Measurements from ENCODE around the gene ADCK2. TPM values are rescaled to one million over a fixed set of nuclear protein-coding genes. Genes with fewer than 3 reads are reported as not detected.
"Not testable (repeated sequence)": the region's sequence is repeated elsewhere in the genome, so short reads cannot be mapped to it uniquely, and the experiment has no call there.

The ADCK2 gene
- total RNA-seq, 4 donors from 2014 or later: 19.7 to 27.2 (median 23.3) TPM

GRCh38 chr7:140667476-140667875, 5.3 kb upstream of the ADCK2 start:
- H3K9me3 ChIP-seq: no peaks in the 10 kb centered on the region
- H3K4me1 ChIP-seq: peaks cover 0 to 6% of the 10 kb centered on the region in 2 donors
- DNase-seq: no peak
- H3K36me3 ChIP-seq: no peaks in the 10 kb centered on the region
- H3K27ac ChIP-seq: no peak overlapping the region
- no peak for TF ChIP-seq POLR2A (IDR thresholded peaks at IDR 0.05)
- TF ChIP-seq, protein P1, sequence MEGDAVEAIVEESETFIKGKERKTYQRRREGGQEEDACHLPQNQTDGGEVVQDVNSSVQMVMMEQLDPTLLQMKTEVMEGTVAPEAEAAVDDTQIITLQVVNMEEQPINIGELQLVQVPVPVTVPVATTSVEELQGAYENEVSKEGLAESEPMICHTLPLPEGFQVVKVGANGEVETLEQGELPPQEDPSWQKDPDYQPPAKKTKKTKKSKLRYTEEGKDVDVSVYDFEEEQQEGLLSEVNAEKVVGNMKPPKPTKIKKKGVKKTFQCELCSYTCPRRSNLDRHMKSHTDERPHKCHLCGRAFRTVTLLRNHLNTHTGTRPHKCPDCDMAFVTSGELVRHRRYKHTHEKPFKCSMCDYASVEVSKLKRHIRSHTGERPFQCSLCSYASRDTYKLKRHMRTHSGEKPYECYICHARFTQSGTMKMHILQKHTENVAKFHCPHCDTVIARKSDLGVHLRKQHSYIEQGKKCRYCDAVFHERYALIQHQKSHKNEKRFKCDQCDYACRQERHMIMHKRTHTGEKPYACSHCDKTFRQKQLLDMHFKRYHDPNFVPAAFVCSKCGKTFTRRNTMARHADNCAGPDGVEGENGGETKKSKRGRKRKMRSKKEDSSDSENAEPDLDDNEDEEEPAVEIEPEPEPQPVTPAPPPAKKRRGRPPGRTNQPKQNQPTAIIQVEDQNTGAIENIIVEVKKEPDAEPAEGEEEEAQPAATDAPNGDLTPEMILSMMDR (IDR thresholded peaks at IDR 0.05 in 4 of 5, conservative IDR thresholded peaks at IDR 0.05 in 1 of 5): no peak
- intact Hi-C loops (cut with DNase I; ENCODE audit: low total_unique reads): no loop called here
- no peaks in the 10 kb centered on the region for H3K27me3 ChIP-seq
- no peak for ATAC-seq
- H3K4me3 ChIP-seq: no peak overlapping the region
- in situ Hi-C loops (cut with MboI; ENCODE audit: low sequenced_read_pairs in 4 of 4): no loop called here

- in situ Hi-C loops (cut with MboI; ENCODE audit: low sequenced_read_pairs in 4 of 4) (no loop called here), intact Hi-C loops (cut with DNase I; ENCODE audit: low total_unique reads) (no loop called here)
Observed at GRCh38 chr7:140668641-140669040, 4.1 kb upstream of the ADCK2 start.

DNA sequence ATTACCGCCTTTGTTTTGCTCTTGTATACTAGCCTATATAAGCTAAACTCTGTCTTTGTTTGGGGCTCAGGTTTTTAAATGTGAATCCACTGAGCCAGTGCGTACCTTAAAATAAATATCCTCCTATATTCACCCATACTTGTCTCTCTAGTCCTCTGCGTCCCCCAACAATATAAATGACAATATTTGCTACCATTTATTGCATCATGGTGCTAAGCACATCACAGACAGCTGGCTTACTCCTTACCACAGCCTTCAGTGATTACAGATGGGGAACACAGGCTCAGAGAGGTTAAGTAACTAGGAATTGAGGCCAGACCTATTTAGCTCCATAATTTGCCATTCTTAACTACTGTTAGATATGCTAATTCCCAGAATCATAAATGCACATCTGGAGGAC, 3.4 kb upstream of the ADCK2 start:
- no peak for TF ChIP-seq POLR2A (IDR thresholded peaks at IDR 0.05)
- TF ChIP-seq, protein P1 (IDR thresholded peaks at IDR 0.05 in 4 of 5, conservative IDR thresholded peaks at IDR 0.05 in 1 of 5): no peak
- ATAC-seq: no peak
- Histone ChIP-seq H3K4me3 (no peak overlapping the region), H3K9me3 (no peaks in the 10 kb centered on the region), H3K4me1 (peaks cover 8 to 15% of the 10 kb centered on the region in 2 donors), H3K27ac (no peak overlapping the region), H3K27me3 (no peaks in the 10 kb centered on the region), H3K36me3 (no peaks in the 10 kb centered on the region)
- no peak for DNase-seq
- in situ Hi-C loops (cut with MboI; ENCODE audit: low sequenced_read_pairs in 4 of 4) (no loop called here), intact Hi-C loops (cut with DNase I; ENCODE audit: low total_unique reads) (no loop called here)

More at GRCh38 chr7:140668641-140669040, 4.1 kb upstream of the ADCK2 start:
- TF ChIP-seq, protein P1 (IDR thresholded peaks at IDR 0.05 in 4 of 5, conservative IDR thresholded peaks at IDR 0.05 in 1 of 5): no peak
- no peak for TF ChIP-seq POLR2A (IDR thresholded peaks at IDR 0.05)
- Histone ChIP-seq H3K4me1 (peaks cover 2 to 11% of the 10 kb centered on the region in 2 donors), H3K36me3 (no peaks in the 10 kb centered on the region), H3K27me3 (no peaks in the 10 kb centered on the region), H3K4me3 (no peak overlapping the region), H3K27ac (no peak overlapping the region), H3K9me3 (no peaks in the 10 kb centered on the region)
- ATAC-seq: no peak
- no peak for DNase-seq

- DNase-seq; in situ Hi-C loops (cut with MboI; ENCODE audit: low sequenced_read_pairs in 4 of 4); H3K9me3 ChIP-seq; H3K36me3 ChIP-seq; H3K4me3 ChIP-seq; H3K27ac ChIP-seq; ATAC-seq; H3K27me3 ChIP-seq: not testable (repeated sequence)
- H3K4me1 ChIP-seq: peaks cover 13 to 17% of the 10 kb centered on the region in 2 donors
- intact Hi-C loops (cut with DNase I; ENCODE audit: low total_unique reads): loop anchor here (5.0 to 10.0 kb wide), 2 partner anchors 257 to 865 kb away; no protein-coding TSS in a partner anchor
Observed at GRCh38 chr7:140669862-140670261, 2.9 kb upstream of the ADCK2 start.

DNA sequence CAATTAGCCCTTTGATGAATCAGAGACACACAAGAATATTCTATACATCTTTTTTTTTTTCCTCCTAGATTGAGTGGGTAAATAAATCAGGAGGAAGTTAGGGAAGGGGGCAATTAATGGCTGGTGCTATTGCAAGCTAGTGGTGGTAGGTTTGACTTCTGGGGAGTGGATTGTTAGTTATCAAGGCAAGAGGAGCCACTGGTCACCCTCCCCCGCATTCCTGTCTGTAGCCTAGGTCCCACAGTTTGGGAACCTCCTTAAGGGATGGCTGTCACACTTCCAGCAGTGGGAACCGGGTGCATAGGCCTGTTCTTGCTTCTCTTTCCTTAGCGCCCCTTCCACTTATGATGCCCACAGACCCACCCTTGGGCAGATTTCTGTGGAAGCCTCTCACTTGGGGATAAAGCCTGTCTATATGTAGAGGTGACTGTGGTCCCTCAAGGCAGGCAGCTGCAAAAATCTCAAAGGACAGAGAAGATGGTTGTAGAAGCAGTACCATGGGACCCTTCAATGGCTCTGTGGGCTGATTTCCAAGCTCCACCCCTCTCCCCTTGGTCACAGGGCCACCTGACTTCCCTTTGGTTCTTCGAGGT, 2.3 kb upstream of the ADCK2 start:
- in situ Hi-C loops (cut with MboI; ENCODE audit: low sequenced_read_pairs in 4 of 4): no loop called here
- Histone ChIP-seq H3K36me3 (no peaks in the 10 kb centered on the region), H3K27me3 (no peaks in the 10 kb centered on the region), H3K27ac (no peak overlapping the region), H3K4me1 (peaks cover 16 to 22% of the 10 kb centered on the region in 2 donors), H3K4me3 (no peak overlapping the region), H3K9me3 (no peaks in the 10 kb centered on the region)
- ATAC-seq: no peak
- no peak for DNase-seq
- intact Hi-C loops (cut with DNase I; ENCODE audit: low total_unique reads): loop anchor here (5.0 to 10.0 kb wide), 2 partner anchors 257 to 864 kb away; no protein-coding TSS in a partner anchor
- TF ChIP-seq POLR2A (IDR thresholded peaks at IDR 0.05): no peak
